Cardiac muscle cell (in vitro differentiated cells and primary cell): Measurements from ENCODE around the gene PDXP. TPM values are rescaled to one million over a fixed set of nuclear protein-coding genes. Genes with fewer than 3 reads are reported as not detected.

Experiments
- DNase-seq, 2 donors: peaks; one replicate each; pipeline versions ENCODE4 v3.0.0 to v3.0.0-alpha.2; 2010 to 2017; ENCODE audit warnings: low read depth in 1 of 2, low spot score in 1 of 2
- H3K27ac ChIP-seq: fragments of 200-600 bp; sonication (generic); 2 replicates; pipeline ENCODE4 v1.5.1; 2016
- H3K27me3 ChIP-seq: fragments of 200-600 bp; sonication (generic); 2 replicates; pipeline ENCODE4 v1.6.0; 2016; ENCODE audit warnings: control low read depth
- H3K36me3 ChIP-seq: fragments of 200-600 bp; sonication (generic); 2 replicates; pipeline ENCODE4 v1.5.1; 2016; ENCODE audit warnings: control low read depth
- H3K4me1 ChIP-seq: fragments of 200-600 bp; sonication (generic); 2 replicates; pipeline ENCODE4 v1.8.1; 2017; ENCODE audit warnings: low read depth, mild to moderate bottlenecking, mixed run types
- H3K4me3 ChIP-seq: fragments of 200-600 bp; sonication (generic); 2 replicates; pipeline ENCODE4 v1.5.1; 2016; ENCODE audit warnings: mild to moderate bottlenecking
- H3K9me3 ChIP-seq: fragments of 200-600 bp; sonication (generic); 2 replicates; pipeline ENCODE4 v1.5.1; 2017; ENCODE audit warnings: low read depth, mild to moderate bottlenecking, control low read depth
- CTCF ChIP-seq: IDR thresholded peaks from 2 replicates; pipeline ENCODE4 v1.5.1; 2012; ENCODE audit warnings: low read depth, mild to moderate bottlenecking, low read length
- polyA plus RNA-seq: library from polyadenylated mRNA; unstranded; fragments of >200 nt; fragmentation: Nextera tagmentation; extraction: Ambion mirVana; gene quantifications from 2 replicates; pipeline ENCODE4 v1.2.1, GENCODE V29; 2016
- total RNA-seq: library from RNA; depleted of rRNA; stranded (reverse); fragments of >200 nt; gene quantifications from 2 replicates; pipeline ENCODE4 v1.2.3, GENCODE V29; 2016

PDXP gene
- total and polyA plus RNA-seq, 2 experiments from 2014 or later, result 48.5 to 117 TPM

GRCh38 chr22:37674248-37674647 lies 15.7 kb downstream of the PDXP start:
- Histone ChIP-seq H3K27ac (no peak overlapping the region), H3K4me3 (no peak overlapping the region), H3K4me1 (peaks cover 3% of the 10 kb centered on the region), H3K9me3 (no peaks in the 10 kb centered on the region), H3K27me3 (no peaks in the 10 kb centered on the region), H3K36me3 (no peaks in the 10 kb centered on the region)
- TF ChIP-seq CTCF, result no peak
- DNase-seq, result no peak

GRCh38 chr22:37674951-37675929 lies 16.7 kb downstream of the PDXP start, which contains the start of gene LGALS1:
Gene LGALS1, plus strand, starts transcription at chr22:37675636. Its CDS starts 67 bp downstream, at chr22:37675703.
- H3K4me1 ChIP-seq, result peaks cover 3% of the 10 kb centered on the region
- no peaks in the 10 kb centered on the region for H3K9me3 ChIP-seq
- H3K36me3 ChIP-seq, result no peaks in the 10 kb centered on the region
- DNase-seq, result peak; percentile 35 to 98
- no peak within 1 kb of the TSS for H3K27ac ChIP-seq
- no peaks in the 10 kb centered on the region for H3K27me3 ChIP-seq
- H3K4me3 ChIP-seq, result no peak within 1 kb of the TSS
- TF ChIP-seq CTCF, result peak; percentile 14

- no peaks in the 10 kb centered on the region for H3K9me3 ChIP-seq
- H3K36me3 ChIP-seq, result no peaks in the 10 kb centered on the region
- H3K4me3 ChIP-seq, result no peak overlapping the region
- peak in 1 of 2 donors; percentile 45 for DNase-seq
- peaks cover 3% of the 10 kb centered on the region for H3K4me1 ChIP-seq
- TF ChIP-seq CTCF, result no peak
- no peak overlapping the region for H3K27ac ChIP-seq
- no peaks in the 10 kb centered on the region for H3K27me3 ChIP-seq
Observed at GRCh38 chr22:37675930-37676735, 17.6 kb downstream of the PDXP start.

GRCh38 chr22:37676736-37677492 lies 18.4 kb downstream of the PDXP start:
- Histone ChIP-seq H3K27me3 (no peaks in the 10 kb centered on the region), H3K27ac (no peak overlapping the region), H3K9me3 (no peaks in the 10 kb centered on the region), H3K4me3 (peak overlapping the region; percentile 35), H3K36me3 (no peaks in the 10 kb centered on the region), H3K4me1 (peaks cover 3% of the 10 kb centered on the region)
- TF ChIP-seq CTCF, result no peak
- DNase-seq, result peak; percentile 60 to 98

GRCh38 chr22:37677493-37677974 lies 19.0 kb downstream of the PDXP start:
- H3K4me1 ChIP-seq, result peaks cover 3% of the 10 kb centered on the region
- no peaks in the 10 kb centered on the region for H3K27me3 ChIP-seq
- no peak overlapping the region for H3K27ac ChIP-seq
- no peak for DNase-seq
- H3K4me3 ChIP-seq, result peak overlapping the region; percentile 35
- no peak for TF ChIP-seq CTCF
- no peaks in the 10 kb centered on the region for H3K9me3 ChIP-seq
- H3K36me3 ChIP-seq, result no peaks in the 10 kb centered on the region
